ENCODE measurements around the gene PRKAR1B.

GRCh38 chr7:573269-573932 is 153.7 kb downstream of the PRKAR1B start:
- TF ChIP-seq, protein P1, sequence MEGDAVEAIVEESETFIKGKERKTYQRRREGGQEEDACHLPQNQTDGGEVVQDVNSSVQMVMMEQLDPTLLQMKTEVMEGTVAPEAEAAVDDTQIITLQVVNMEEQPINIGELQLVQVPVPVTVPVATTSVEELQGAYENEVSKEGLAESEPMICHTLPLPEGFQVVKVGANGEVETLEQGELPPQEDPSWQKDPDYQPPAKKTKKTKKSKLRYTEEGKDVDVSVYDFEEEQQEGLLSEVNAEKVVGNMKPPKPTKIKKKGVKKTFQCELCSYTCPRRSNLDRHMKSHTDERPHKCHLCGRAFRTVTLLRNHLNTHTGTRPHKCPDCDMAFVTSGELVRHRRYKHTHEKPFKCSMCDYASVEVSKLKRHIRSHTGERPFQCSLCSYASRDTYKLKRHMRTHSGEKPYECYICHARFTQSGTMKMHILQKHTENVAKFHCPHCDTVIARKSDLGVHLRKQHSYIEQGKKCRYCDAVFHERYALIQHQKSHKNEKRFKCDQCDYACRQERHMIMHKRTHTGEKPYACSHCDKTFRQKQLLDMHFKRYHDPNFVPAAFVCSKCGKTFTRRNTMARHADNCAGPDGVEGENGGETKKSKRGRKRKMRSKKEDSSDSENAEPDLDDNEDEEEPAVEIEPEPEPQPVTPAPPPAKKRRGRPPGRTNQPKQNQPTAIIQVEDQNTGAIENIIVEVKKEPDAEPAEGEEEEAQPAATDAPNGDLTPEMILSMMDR (IDR thresholded peaks at IDR 0.05) = no peak
- TF ChIP-seq POLR2A (IDR thresholded peaks at IDR 0.05) = no peak
- no peak for TF ChIP-seq EP300 (IDR thresholded peaks at IDR 0.05)
